ENCODE results near the gene TXN2. TPM values are rescaled to one million over a fixed set of nuclear protein-coding genes. Genes with fewer than 3 reads are reported as not detected.

Gene TXN2
- total RNA-seq, 1 experiment from 2014 or later, result 58.6 TPM

GRCh38 chr22:36439481-36440271, 41.8 kb downstream of the TXN2 start:
- Histone ChIP-seq H3K4ac (ENCODE audit: low read depth, low read length) (no peak overlapping the region), H3K27me3 (ENCODE audit: insufficient read depth, low read length) (no peaks in the 10 kb centered on the region), H2BK12ac (ENCODE audit: insufficient read length, low read depth, low read length) (no peak overlapping the region), H3K9ac (ENCODE audit: extremely low read depth, insufficient read length, low read length) (no peak overlapping the region), H3K18ac (ENCODE audit: insufficient read length, low read depth, low read length) (no peak overlapping the region), H2AFZ (ENCODE audit: low read length) (no peak overlapping the region), H4K91ac (ENCODE audit: insufficient read length, low read depth, low read length) (no peak overlapping the region), H2BK5ac (ENCODE audit: insufficient read length, low read length) (no peak overlapping the region), H4K20me1 (ENCODE audit: control insufficient read depth, insufficient read depth, insufficient read length) (no peaks in the 10 kb centered on the region), H3K23ac (ENCODE audit: insufficient read length, low read depth, low read length) (no peak overlapping the region), H4K5ac (ENCODE audit: insufficient read length, low read depth, low read length) (no peak overlapping the region), H3K79me2 (ENCODE audit: insufficient read depth, low read length) (no peaks in the 10 kb centered on the region), H2BK120ac (ENCODE audit: low read depth, low read length, poor library complexity, severe bottlenecking) (no peak overlapping the region), H2BK20ac (ENCODE audit: low read depth, low read length, poor library complexity, severe bottlenecking) (no peak overlapping the region), H3K9me3 (ENCODE audit: control insufficient read depth, low read depth, low read length) (no peaks in the 10 kb centered on the region), H3K14ac (ENCODE audit: insufficient read depth, low read length) (no peak overlapping the region), H3K4me1 (ENCODE audit: insufficient read depth, low read length) (no peaks in the 10 kb centered on the region; the same call in 1 of the 2 replicates), H3K27ac (ENCODE audit: insufficient read length, low read depth, low read length) (no peak overlapping the region), H4K8ac (replicated peaks; ENCODE audit: insufficient read length, low read depth, low read length) (no peak overlapping the region), H3K4me2 (ENCODE audit: insufficient read depth, insufficient read length, low read length) (no peak overlapping the region), H2AK5ac (ENCODE audit: insufficient read length, low read length) (no peak overlapping the region), H3T11ph (ENCODE audit: low read length) (no peak overlapping the region), H2BK15ac (ENCODE audit: low read depth, low read length) (no peak overlapping the region), H3K79me1 (ENCODE audit: insufficient read depth, low read depth, low read length, poor library complexity, severe bottlenecking) (no peaks in the 10 kb centered on the region), H3K56ac (ENCODE audit: insufficient read length, low read depth, low read length) (no peak overlapping the region), H3K23me2 (ENCODE audit: insufficient read length, low read depth, low read length, poor library complexity, severe bottlenecking) (no peaks in the 10 kb centered on the region)
- Mint-ChIP-seq H3K27ac (peak overlapping the region in 1 of 3 experiments; percentile 87; a peak in 2 of 7 replicates), H3K4me3 (no peak overlapping the region), H3K36me3 (ENCODE audit: insufficient read depth in 1 of 3, low read depth in 3 of 3) (no peaks in the 10 kb centered on the region), H3K27me3 (ENCODE audit: low read depth) (no peaks in the 10 kb centered on the region; the same call in 1 of the 2 replicates), H3K9me3 (no peaks in the 10 kb centered on the region), H3K4me1 (peaks cover 31 to 32% of the 10 kb centered on the region in 2 experiments)
- TF ChIP-seq CTCF (conservative IDR thresholded peaks at IDR 0.05), result no peak
- DNase-seq, result no peak
- no CpG with 5 or more reads among the region's 6 CpGs for WGBS (ENCODE audit: extremely low coverage, insufficient read length, low lambda C conversion rate)
